NT2/D1 (cell line): ENCODE data around the gene ANKRD13A.

Experiments
- DNase-seq: peaks from one replicate; pipeline ENCODE4 v3.0.0-alpha.2; 2011; ENCODE audit warnings: low read depth, low spot score
- H3K27me3 ChIP-seq: 2 replicates; pipeline ENCODE4 v1.6.0; 2011; ENCODE audit warnings: mild to moderate bottlenecking; ENCODE audit not compliant: insufficient read length, insufficient read depth
- H3K36me3 ChIP-seq: 2 replicates; pipeline ENCODE4 v1.6.1; 2011; ENCODE audit warnings: mild to moderate bottlenecking, low read length, mixed read lengths; ENCODE audit not compliant: insufficient read depth, insufficient read length
- H3K4me1 ChIP-seq: 2 replicates; pipeline ENCODE4 v1.5.1; 2011; ENCODE audit not compliant: insufficient read depth, insufficient read length
- H3K4me3 ChIP-seq: 2 replicates; pipeline ENCODE4 v1.5.1; 2011; ENCODE audit warnings: low read depth; ENCODE audit not compliant: insufficient read length
- H3K9ac ChIP-seq: 2 replicates; pipeline ENCODE4 v1.6.0; 2011; ENCODE audit warnings: low read depth; ENCODE audit not compliant: insufficient read length
- H3K9me3 ChIP-seq: 2 replicates; pipeline ENCODE4 v1.5.1; 2011; ENCODE audit warnings: mild to moderate bottlenecking, low read length; ENCODE audit not compliant: insufficient read depth
- SUZ12 ChIP-seq: IDR thresholded peaks from 2 replicates; pipeline ENCODE4 v1.6.1; 2011; ENCODE audit not compliant: insufficient read length, insufficient read depth; ENCODE audit errors: extremely low read depth
- YY1 ChIP-seq: IDR thresholded peaks from 2 replicates; pipeline ENCODE4 v1.6.1; 2011; ENCODE audit not compliant: insufficient read length, insufficient read depth
- ZNF274 ChIP-seq: IDR thresholded peaks from 2 replicates; pipeline ENCODE4 v1.6.1; 2011; ENCODE audit warnings: mild to moderate bottlenecking, low read depth, low read length

Gene ANKRD13A

DNA sequence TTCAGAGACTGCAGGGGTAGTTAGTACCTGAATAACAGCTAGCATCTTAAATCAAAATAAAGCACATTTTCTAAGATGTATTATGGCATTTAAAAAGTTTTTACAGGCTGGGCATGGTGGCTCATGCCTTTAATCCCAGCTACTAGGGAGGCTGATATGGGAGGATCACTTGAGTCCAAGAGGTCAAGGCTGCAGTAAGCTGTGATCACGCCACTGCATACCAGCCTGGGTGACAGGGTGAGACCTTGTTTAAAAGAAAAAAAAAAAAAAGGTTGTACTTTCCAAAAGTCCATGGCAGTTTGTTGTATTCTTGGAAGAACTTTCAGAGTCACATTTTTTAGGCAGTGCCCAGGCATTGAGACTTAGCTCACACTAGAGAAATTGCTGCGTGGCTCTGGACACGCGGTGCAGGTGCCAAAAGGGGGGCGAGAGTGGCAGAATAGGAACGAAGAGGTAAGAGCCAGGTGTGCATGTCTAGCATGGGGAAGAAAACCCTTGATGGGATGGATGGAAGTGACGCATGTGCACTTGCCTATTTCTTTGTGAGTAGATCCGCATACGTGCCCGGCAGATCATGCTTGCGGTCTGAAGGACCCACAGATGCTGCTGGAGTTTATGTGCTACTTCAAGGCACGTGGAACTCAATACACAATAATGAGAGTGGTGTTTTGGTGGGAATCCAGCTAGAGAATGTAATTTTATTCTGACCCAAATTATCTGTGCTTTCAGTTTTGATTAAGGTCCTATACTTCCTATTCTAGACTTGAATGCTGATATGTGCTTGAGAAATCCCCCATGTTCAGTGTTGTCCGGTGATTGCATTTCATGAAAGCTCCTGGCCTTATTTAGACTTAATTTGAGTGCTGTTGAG is 11.9 kb downstream of the ANKRD13A start:
- H3K36me3 ChIP-seq, result peaks cover 12% of the 10 kb centered on the region
- TF ChIP-seq YY1 (no peak), SUZ12 (no peak), ZNF274 (no peak)
- no peak overlapping the region for H3K9ac ChIP-seq
- H3K4me3 ChIP-seq, result no peak overlapping the region
- H3K9me3 ChIP-seq, result no peaks in the 10 kb centered on the region
- H3K27me3 ChIP-seq, result no peaks in the 10 kb centered on the region
- no peaks in the 10 kb centered on the region for H3K4me1 ChIP-seq
- no peak for DNase-seq

DNA sequence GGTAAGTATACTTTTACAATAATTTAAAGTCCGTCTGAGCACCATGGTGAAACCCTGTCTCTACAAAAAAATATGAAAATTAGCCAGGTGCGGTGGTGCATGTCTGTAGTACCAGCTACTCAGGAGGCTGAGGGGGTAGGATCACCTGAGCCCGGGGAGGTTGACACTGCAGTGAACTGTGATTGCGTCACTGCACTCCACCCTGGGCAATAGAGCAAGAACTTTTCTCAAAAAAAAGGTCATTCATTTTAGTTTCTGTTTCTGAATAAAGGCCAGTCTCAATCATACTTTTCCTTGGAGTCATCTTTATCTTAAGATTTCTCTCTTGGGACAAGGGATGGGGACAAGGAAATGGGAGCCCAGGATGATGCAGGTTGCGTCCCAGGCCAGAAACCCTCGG is 12.9 kb downstream of the ANKRD13A start:
- no peak overlapping the region for H3K9ac ChIP-seq
- no peaks in the 10 kb centered on the region for H3K27me3 ChIP-seq
- H3K9me3 ChIP-seq, result no peaks in the 10 kb centered on the region
- DNase-seq, result no peak
- H3K4me3 ChIP-seq, result no peak overlapping the region
- H3K4me1 ChIP-seq, result no peaks in the 10 kb centered on the region
- peaks cover 12% of the 10 kb centered on the region for H3K36me3 ChIP-seq
- TF ChIP-seq YY1 (no peak), ZNF274 (no peak), SUZ12 (no peak)

DNA sequence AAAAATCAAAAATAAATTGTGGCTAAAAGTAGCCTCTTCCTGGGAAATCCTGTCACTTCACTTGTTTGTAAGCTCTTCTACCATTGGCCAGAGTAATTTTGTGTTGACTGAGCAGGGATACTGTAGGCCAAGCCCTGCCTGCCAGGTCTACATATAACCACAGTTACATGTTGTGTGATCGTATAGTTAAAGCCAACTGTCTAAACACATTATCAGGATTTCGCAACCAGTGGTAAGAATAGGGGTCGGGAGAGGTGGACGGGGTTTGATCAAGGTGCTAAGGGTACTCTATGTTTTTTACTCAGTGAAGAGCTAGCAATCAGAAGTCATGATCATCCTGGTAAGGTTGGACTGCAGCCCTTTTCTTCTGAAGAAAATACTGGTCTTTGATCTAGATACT is 13.4 kb downstream of the ANKRD13A start:
- Histone ChIP-seq H3K27me3 (no peaks in the 10 kb centered on the region), H3K4me3 (no peak overlapping the region), H3K9ac (no peak overlapping the region), H3K36me3 (peaks cover 12% of the 10 kb centered on the region), H3K4me1 (no peaks in the 10 kb centered on the region), H3K9me3 (no peaks in the 10 kb centered on the region)
- no peak for DNase-seq
- no peak for TF ChIP-seq ZNF274
- TF ChIP-seq YY1, result no peak
- no peak for TF ChIP-seq SUZ12

DNA sequence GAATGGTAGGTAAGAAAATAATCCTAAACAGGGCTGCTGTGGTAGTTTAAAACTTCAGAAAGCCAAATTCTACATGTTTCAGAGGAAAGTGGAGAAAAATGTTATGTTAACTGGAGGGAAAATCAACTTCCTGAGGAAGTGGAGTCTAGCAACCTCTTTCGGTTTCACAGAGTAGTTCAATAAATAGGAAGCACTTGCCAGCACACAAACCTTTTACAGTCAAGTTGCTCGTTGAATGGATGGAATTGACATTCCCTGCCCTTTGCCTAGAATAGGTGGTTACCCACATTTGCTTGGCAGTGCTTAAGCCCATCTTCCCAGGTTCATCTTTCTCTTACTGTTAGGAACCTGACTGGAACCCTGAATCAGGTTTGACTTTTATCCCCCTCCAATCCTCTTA is 15.9 kb downstream of the ANKRD13A start:
- H3K4me1 ChIP-seq, result no peaks in the 10 kb centered on the region
- H3K9ac ChIP-seq, result no peak overlapping the region
- no peak for DNase-seq
- H3K4me3 ChIP-seq, result no peak overlapping the region
- TF ChIP-seq YY1 (no peak), SUZ12 (no peak), ZNF274 (no peak)
- no peaks in the 10 kb centered on the region for H3K27me3 ChIP-seq
- peaks cover 24% of the 10 kb centered on the region for H3K36me3 ChIP-seq
- no peaks in the 10 kb centered on the region for H3K9me3 ChIP-seq

DNA sequence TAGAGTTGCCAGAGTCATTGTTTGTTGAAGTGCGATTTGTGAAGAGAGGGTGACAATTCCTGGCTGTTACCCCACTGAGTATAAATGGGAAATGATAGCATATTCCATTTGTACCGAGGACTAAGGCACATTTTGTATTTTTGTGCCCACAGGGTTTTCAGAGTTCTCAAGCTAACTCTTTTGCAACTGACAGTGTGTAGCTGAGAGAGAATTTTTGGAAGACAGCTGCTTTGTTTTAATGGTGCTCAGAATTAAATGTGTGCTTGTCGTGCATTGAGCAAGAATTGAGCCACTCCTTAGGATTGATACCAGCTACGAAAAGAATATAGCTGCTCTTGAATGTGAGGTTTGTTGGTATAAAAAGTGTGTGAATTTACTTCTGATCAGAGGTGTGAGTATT is 21.7 kb downstream of the ANKRD13A start:
- Histone ChIP-seq H3K27me3 (no peaks in the 10 kb centered on the region), H3K9me3 (no peaks in the 10 kb centered on the region), H3K36me3 (peaks cover 15% of the 10 kb centered on the region), H3K4me1 (no peaks in the 10 kb centered on the region), H3K4me3 (no peak overlapping the region), H3K9ac (no peak overlapping the region)
- TF ChIP-seq ZNF274 (no peak), SUZ12 (no peak), YY1 (no peak)
- DNase-seq, result no peak

DNA sequence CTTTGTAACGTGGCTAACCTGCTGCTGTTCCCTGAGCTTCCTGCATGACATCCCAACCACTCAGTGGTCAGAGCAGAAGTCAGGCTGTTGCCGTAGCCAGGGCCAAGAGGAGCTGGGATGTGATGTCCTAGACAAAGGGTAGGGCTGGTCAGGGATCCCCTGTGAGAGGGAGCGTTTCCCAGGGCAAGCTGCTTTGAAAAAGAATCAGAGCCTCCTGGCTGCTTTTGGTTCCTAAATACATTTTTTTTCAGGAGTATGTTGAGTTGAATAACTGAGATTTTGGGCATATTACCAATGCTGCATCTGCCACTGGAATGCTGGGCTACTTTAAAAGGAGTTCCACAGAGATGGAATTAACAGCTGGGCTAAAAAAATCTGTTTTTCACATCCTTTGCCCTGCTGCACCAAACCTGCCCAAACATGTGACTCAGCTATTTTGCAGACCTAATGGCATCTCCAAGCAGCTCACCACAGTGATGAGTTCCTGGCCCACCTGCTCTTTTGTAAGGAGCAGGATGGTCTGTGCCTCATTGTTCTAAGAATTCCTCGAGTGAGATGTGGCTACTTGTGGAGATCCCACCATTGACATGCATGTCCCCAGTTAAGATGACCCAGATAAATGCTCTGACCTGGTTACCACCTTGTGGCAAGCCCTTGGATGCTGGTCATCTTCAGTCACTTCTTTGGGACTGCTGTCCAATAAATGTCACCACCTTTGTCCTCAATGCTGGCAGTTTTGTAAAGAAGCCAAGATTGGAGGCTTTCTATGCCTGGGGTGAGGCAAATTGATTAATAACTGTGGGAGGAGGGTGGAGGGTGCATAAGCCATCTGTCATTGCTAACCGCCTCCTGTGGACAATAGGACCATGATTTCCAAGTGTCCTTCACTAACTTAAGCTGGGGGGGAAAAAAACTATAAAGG is 24.1 kb downstream of the ANKRD13A start:
- no peak for DNase-seq
- Histone ChIP-seq H3K27me3 (no peaks in the 10 kb centered on the region), H3K4me1 (no peaks in the 10 kb centered on the region), H3K4me3 (no peak overlapping the region), H3K36me3 (peaks cover 21% of the 10 kb centered on the region), H3K9ac (no peak overlapping the region), H3K9me3 (no peaks in the 10 kb centered on the region)
- TF ChIP-seq ZNF274, result no peak
- TF ChIP-seq YY1, result no peak
- no peak for TF ChIP-seq SUZ12

DNA sequence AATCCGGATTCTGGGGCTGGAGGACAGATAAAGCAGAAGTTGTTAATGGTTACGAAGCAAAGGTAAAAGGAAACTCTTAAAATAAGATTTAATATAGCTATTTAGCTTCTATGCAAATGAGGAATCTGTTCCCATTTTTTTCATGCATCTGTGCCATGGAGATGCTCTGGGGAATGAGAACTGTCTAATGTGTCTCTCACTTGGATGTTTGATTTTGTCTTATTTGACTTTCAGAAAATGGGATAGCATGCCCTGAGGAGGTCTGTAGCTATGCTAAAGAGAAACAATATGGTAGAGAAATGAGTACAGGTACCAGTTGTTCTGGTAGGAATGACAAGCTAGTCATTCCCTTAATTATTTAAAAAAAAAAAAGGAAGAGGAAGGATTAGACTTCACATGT is 24.8 kb downstream of the ANKRD13A start:
- no peak for TF ChIP-seq ZNF274
- no peaks in the 10 kb centered on the region for H3K4me1 ChIP-seq
- no peak for DNase-seq
- H3K9ac ChIP-seq, result no peak overlapping the region
- no peak overlapping the region for H3K4me3 ChIP-seq
- peaks cover 17% of the 10 kb centered on the region for H3K36me3 ChIP-seq
- no peaks in the 10 kb centered on the region for H3K27me3 ChIP-seq
- no peaks in the 10 kb centered on the region for H3K9me3 ChIP-seq
